Fibroblast of lung (primary cell): ENCODE data around the gene TPX2. TPM values are rescaled to one million over a fixed set of nuclear protein-coding genes. Genes with fewer than 3 reads are reported as not detected.

ENCODE experiments used
- DNase-seq, 2 donors: peaks; one replicate each; pipeline versions ENCODE4 v3.0.0 to v3.0.0-alpha.2; 2010; ENCODE audit warnings: low read depth in 2 of 2
- H2AFZ ChIP-seq: 2 replicates; pipeline ENCODE4 v1.5.1; 2012; ENCODE audit warnings: low read length, control low read depth, inconsistent platforms
- H3K27ac ChIP-seq: 2 replicates; pipeline ENCODE4 v1.5.1; 2011; ENCODE audit warnings: low read length, control low read depth; ENCODE audit not compliant: insufficient read depth
- H3K27me3 ChIP-seq: 2 replicates; pipeline ENCODE4 v1.5.1; 2011; ENCODE audit warnings: mild to moderate bottlenecking, low read length; ENCODE audit not compliant: control insufficient read depth, insufficient read depth
- H3K36me3 ChIP-seq: 2 replicates; pipeline ENCODE4 v1.5.1; 2011; ENCODE audit warnings: low read length; ENCODE audit not compliant: control insufficient read depth, insufficient read depth
- H3K4me1 ChIP-seq: 2 replicates; pipeline ENCODE4 v1.5.1; 2011; ENCODE audit warnings: low read length; ENCODE audit not compliant: control insufficient read depth, insufficient read depth; ENCODE audit errors: extremely low read depth
- H3K4me2 ChIP-seq: 2 replicates; pipeline ENCODE4 v1.5.1; 2011; ENCODE audit warnings: low read length, control low read depth; ENCODE audit not compliant: insufficient read depth; ENCODE audit errors: extremely low read depth
- H3K4me3 ChIP-seq, 4 experiments: fragments of 200-600 bp in 1 of 4; sonication (generic) in 1 of 4; replicated peaks in 1 of 4; 2 replicates each; pipeline ENCODE4 v1.5.1; 2011 to 2016; ENCODE audit warnings: low read length in 4 of 4, low read depth in 3 of 4, mild to moderate bottlenecking in 3 of 4, control low read depth in 2 of 4, inconsistent platforms in 1 of 4, mixed read lengths in 1 of 4; ENCODE audit not compliant: insufficient read depth in 1 of 4; ENCODE audit errors: control extremely low read depth in 1 of 4
- H3K79me2 ChIP-seq: 2 replicates; pipeline ENCODE4 v1.5.1; 2012; ENCODE audit warnings: mild to moderate bottlenecking, low read length, inconsistent platforms; ENCODE audit not compliant: control insufficient read depth, insufficient read depth
- H3K9ac ChIP-seq: 2 replicates; pipeline ENCODE4 v1.5.1; 2011; ENCODE audit warnings: mild to moderate bottlenecking, low read length, control low read depth; ENCODE audit not compliant: insufficient read depth
- H3K9me3 ChIP-seq: 2 replicates; pipeline ENCODE4 v1.5.1; 2012; ENCODE audit warnings: low read depth, low read length; ENCODE audit not compliant: control insufficient read depth, insufficient read depth
- H4K20me1 ChIP-seq: 2 replicates; pipeline ENCODE4 v1.5.1; 2011; ENCODE audit warnings: low read length; ENCODE audit not compliant: control insufficient read depth, insufficient read depth; ENCODE audit errors: extremely low read depth
- EZH2 ChIP-seq: IDR thresholded peaks from 2 replicates; pipeline ENCODE4 v1.5.1; 2012; ENCODE audit warnings: low read length, control low read depth, mild to moderate bottlenecking; ENCODE audit errors: missing control alignments
- polyA plus RNA-seq, 2 donors: library from polyadenylated mRNA; depleted of rRNA in 1 of 2; stranded (reverse) in 1 of 2; unstranded in 1 of 2; fragments of >200 nt; gene quantifications; 2 replicates each; pipeline ENCODE4 v1.2.1, GENCODE V29; 2011 to 2012; ENCODE audit warnings: missing spikeins in 1 of 2
- total RNA-seq: library from RNA; depleted of rRNA; stranded (reverse); fragments of >200 nt; gene quantifications from 2 replicates; pipeline ENCODE4 v1.2.1, GENCODE V29; 2014
- TF ChIP-seq, protein P1 (sequence below), 2 donors: IDR thresholded peaks in 1 of 2; conservative IDR thresholded peaks in 1 of 2; 1 replicate in 1 of 2; 2 replicates in 1 of 2; pipeline ENCODE4 v1.5.1; 2011 to 2012; ENCODE audit warnings: low read length in 2 of 2, control low read depth in 1 of 2, inconsistent platforms in 1 of 2, low read depth in 1 of 2, mild to moderate bottlenecking in 1 of 2

TPX2 gene
- total and polyA plus RNA-seq, 2 donors (not counting 1 experiment from before 2014, with no cell fraction given), result 19.9 to 21.0 TPM

DNA sequence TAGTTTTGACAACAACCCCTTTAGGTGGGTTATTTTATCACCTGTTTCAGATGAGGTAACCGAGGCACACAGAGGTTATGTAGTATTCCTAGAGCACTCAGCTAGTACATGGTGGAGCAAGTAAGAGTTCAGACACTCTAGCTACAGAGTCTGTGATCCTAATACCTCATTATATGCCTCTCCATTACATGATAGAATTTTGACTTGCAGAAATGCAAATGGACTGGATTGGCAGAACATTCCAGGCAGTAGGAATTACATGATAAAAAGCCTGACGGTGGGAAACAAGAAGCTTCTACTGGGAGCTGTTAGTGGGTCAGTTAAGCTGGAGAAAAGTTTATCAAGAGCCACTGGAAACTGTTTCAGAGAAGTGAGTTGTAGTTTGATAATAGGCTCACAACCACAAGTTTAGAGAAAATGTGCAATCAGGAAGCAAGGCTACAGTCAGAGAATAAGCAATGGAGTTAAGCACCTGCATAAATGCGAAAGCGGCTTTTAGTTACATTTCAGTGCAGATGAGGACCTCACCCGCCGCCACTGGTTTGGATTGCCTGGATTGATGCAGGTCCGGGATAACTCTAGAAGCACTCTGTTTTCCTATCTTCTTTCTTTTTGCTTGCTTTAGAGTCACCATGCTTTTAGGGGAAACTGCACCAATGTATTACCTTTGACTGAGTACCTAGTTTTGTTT lies 45.4 kb downstream of the TPX2 start:
- Histone ChIP-seq H3K9me3 (no peaks in the 10 kb centered on the region), H3K4me2 (no peak overlapping the region), H3K4me1 (peaks cover 3% of the 10 kb centered on the region), H3K27ac (no peak overlapping the region), H4K20me1 (no peaks in the 10 kb centered on the region), H3K79me2 (no peaks in the 10 kb centered on the region), H3K4me3 (no peak overlapping the region), H3K9ac (no peak overlapping the region), H3K27me3 (no peaks in the 10 kb centered on the region), H3K36me3 (peaks cover 6% of the 10 kb centered on the region), H2AFZ (no peak overlapping the region)
- TF ChIP-seq EZH2, result no peak
- TF ChIP-seq, protein P1, sequence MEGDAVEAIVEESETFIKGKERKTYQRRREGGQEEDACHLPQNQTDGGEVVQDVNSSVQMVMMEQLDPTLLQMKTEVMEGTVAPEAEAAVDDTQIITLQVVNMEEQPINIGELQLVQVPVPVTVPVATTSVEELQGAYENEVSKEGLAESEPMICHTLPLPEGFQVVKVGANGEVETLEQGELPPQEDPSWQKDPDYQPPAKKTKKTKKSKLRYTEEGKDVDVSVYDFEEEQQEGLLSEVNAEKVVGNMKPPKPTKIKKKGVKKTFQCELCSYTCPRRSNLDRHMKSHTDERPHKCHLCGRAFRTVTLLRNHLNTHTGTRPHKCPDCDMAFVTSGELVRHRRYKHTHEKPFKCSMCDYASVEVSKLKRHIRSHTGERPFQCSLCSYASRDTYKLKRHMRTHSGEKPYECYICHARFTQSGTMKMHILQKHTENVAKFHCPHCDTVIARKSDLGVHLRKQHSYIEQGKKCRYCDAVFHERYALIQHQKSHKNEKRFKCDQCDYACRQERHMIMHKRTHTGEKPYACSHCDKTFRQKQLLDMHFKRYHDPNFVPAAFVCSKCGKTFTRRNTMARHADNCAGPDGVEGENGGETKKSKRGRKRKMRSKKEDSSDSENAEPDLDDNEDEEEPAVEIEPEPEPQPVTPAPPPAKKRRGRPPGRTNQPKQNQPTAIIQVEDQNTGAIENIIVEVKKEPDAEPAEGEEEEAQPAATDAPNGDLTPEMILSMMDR (conservative IDR thresholded peaks at IDR 0.05 in 1 of 2, IDR thresholded peaks at IDR 0.05 in 1 of 2; ENCODE audit: low read depth in 1 of 2, low read length in 2 of 2), result no peak
- no peak for DNase-seq

DNA sequence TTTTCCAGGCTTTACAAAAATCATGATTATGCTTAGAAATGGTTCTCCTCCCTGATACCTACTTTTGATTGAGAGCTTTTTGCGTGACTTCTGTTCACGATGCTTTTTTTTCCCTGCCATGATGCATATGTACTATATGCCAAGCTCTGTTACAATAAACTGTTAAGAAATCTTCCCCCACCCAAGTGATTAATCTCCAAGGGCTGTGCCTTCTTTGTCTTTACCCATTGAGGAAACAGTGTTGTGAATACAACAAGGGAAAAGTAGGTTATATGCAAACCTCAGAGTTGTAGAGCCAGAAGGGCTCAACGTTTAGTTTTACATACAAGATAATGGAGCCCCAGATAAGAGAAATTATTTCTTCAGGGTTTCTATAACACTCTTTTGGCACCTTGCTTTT lies 46.0 kb downstream of the TPX2 start:
- Histone ChIP-seq H3K4me2 (no peak overlapping the region), H3K79me2 (no peaks in the 10 kb centered on the region), H3K27ac (no peak overlapping the region), H3K27me3 (no peaks in the 10 kb centered on the region), H3K4me1 (peaks cover 3% of the 10 kb centered on the region), H3K9me3 (no peaks in the 10 kb centered on the region), H3K4me3 (no peak overlapping the region), H3K36me3 (peaks cover 6% of the 10 kb centered on the region), H2AFZ (no peak overlapping the region), H3K9ac (no peak overlapping the region), H4K20me1 (no peaks in the 10 kb centered on the region)
- TF ChIP-seq EZH2, result no peak
- TF ChIP-seq, protein P1 (conservative IDR thresholded peaks at IDR 0.05 in 1 of 2, IDR thresholded peaks at IDR 0.05 in 1 of 2; ENCODE audit: low read depth in 1 of 2, low read length in 2 of 2), result no peak
- DNase-seq, result no peak

DNA sequence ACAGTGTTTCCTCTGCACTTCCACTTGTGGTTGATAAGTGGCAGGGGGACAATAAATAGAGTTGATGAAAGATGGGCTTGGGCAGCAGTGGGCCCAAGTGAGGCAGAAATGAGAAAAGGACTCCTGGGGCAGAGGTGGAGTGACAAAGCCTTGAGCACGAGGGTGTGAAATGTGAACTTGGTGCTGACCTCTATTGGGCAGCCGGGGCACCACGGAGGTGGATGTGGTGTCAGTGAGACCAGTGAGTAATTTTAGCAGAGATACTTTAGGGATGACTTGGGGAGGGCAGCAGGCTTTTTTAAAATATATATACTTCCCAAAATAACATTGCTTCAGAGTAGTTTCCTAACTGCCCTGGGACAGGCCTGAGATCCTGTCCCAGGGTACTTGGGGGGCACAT lies 49.5 kb downstream of the TPX2 start:
- DNase-seq, result no peak
- Histone ChIP-seq H3K4me2 (no peak overlapping the region), H3K27me3 (no peaks in the 10 kb centered on the region), H3K79me2 (no peaks in the 10 kb centered on the region), H3K9ac (no peak overlapping the region), H3K4me3 (no peak overlapping the region), H3K9me3 (no peaks in the 10 kb centered on the region), H3K27ac (peak overlapping the region; percentile 13), H4K20me1 (no peaks in the 10 kb centered on the region), H2AFZ (peak overlapping the region; percentile 18), H3K4me1 (peaks cover 3% of the 10 kb centered on the region), H3K36me3 (no peaks in the 10 kb centered on the region)
- TF ChIP-seq, protein P1 (conservative IDR thresholded peaks at IDR 0.05 in 1 of 2, IDR thresholded peaks at IDR 0.05 in 1 of 2; ENCODE audit: low read depth in 1 of 2, low read length in 2 of 2), result peak in 1 of 2 donors; percentile 2
- no peak for TF ChIP-seq EZH2
